GM12872 (cell line): ENCODE results near the gene FGF4.

Source experiments
- TF ChIP-seq, protein P1 (sequence below): IDR thresholded peaks from 3 replicates; pipeline ENCODE4 v1.5.1; 2011; ENCODE audit warnings: low read depth, mild to moderate bottlenecking, low read length, moderate library complexity; ENCODE audit not compliant: insufficient read depth

Gene FGF4

DNA sequence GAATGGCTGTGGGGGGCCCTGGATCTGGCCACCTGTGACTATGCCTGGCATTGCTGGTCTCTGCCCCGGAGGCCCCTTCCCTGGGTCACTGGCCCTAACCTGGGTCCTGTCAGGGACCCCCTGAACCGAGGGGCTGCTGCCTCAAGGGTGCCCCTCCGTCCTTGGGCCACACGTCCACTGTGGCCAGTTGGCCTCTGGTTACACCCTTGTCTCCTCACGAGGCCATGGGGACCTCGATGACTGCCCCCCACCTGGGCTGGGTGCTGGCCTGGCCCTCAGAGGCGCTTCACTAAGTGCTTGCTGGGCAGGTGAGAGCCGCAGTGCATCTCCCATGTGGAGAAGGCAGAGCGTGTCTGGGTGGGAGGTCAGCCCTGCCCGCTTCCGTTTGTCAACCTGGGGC is 44.0 kb downstream of the FGF4 start:
- TF ChIP-seq, protein P1, sequence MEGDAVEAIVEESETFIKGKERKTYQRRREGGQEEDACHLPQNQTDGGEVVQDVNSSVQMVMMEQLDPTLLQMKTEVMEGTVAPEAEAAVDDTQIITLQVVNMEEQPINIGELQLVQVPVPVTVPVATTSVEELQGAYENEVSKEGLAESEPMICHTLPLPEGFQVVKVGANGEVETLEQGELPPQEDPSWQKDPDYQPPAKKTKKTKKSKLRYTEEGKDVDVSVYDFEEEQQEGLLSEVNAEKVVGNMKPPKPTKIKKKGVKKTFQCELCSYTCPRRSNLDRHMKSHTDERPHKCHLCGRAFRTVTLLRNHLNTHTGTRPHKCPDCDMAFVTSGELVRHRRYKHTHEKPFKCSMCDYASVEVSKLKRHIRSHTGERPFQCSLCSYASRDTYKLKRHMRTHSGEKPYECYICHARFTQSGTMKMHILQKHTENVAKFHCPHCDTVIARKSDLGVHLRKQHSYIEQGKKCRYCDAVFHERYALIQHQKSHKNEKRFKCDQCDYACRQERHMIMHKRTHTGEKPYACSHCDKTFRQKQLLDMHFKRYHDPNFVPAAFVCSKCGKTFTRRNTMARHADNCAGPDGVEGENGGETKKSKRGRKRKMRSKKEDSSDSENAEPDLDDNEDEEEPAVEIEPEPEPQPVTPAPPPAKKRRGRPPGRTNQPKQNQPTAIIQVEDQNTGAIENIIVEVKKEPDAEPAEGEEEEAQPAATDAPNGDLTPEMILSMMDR, result no peak

GRCh38 chr11:69730500-69730899 is 44.6 kb downstream of the FGF4 start:
- TF ChIP-seq, protein P1, result no peak

DNA sequence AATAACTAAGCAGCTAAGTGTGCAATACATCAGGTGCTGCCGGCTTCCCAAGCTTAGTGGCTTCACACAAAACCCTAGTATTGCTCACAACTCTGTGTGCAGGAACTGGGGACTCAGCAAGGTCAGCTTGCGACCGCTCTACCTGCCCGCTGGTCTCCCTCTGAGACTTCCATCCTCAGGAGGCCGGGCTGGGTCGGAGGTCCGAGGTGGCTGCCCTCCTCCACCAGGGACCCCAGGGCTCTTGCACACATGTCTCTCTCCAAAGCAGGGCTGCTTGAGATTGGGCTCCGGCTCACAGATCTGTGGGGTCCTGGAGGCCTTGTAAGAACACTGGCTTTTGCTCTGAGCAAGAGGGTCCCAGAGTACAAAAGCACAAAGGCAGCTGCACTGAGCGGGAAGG is 45.9 kb downstream of the FGF4 start:
- TF ChIP-seq, protein P1, result no peak

GRCh38 chr11:69727266-69727665 is 47.9 kb downstream of the FGF4 start:
- TF ChIP-seq, protein P1, result no peak

- TF ChIP-seq, protein P1, result no peak
Measured at GRCh38 chr11:69726481-69726880, 48.7 kb downstream of the FGF4 start.

DNA sequence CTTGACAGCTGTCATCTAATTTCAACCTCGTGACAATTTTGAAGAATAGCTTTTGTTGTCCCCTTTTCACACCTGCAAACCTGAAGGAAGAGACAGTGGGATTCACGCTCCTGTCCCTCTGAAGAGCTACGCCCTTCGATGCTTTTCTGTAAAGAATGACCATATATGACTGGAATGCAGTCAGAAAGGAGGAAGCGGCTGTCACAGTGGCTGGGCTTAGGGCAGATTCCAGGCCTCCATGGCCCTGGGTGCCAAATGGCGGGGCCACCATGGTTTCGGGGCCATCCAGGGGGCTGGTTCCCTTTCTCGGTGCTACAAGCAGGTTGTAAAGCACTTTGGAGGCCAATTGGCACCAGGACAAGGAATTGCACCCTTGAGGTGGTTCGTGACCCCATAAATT is 49.1 kb downstream of the FGF4 start:
- TF ChIP-seq, protein P1, result no peak

GRCh38 chr11:69721745-69722144 is 53.4 kb downstream of the FGF4 start:
- TF ChIP-seq, protein P1, result 0 out of 3 replicates have a peak, but pooled peaks have one; percentile 27

DNA sequence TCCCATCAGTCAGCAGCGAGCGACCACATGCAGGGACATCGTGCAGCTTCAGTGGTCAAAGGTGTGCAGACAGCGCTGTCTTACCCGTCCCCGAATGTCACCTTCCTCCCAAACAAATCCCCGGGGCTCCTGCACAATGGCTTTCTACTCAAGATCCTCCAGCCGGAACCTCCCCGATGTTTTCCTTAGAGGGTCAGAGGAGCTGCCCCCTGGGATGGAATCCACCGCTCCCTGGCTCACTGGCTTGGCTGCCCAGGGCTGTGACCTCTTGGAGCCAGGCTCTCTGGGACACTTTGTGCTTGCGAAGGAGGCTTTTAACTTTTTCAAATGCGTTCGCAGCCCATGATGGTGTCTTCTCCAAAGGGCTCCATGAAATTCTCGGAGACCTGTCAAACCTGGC is 54.0 kb downstream of the FGF4 start:
- TF ChIP-seq, protein P1, result no peak
